Sigmoid colon (tissue), 7 donors: Measurements from ENCODE around the gene ELMO3. TPM values are rescaled to one million over a fixed set of nuclear protein-coding genes. Genes with fewer than 3 reads are reported as not detected.
A peak's percentile ranks its signal among the peaks of the same experiment; 100 is the strongest.

Experiments used
- DNase-seq: peaks from one replicate; pipeline ENCODE4 v3.0.0-alpha.2; 2019
- H3K27ac ChIP-seq, 4 donors: fragments of 200-600 bp; sonication (generic); one replicate each; pipeline ENCODE4 v1.5.1; 2016 to 2019; ENCODE audit warnings: mild to moderate bottlenecking in 1 of 4
- H3K27me3 ChIP-seq, 3 donors: fragments of 200-600 bp; sonication (generic); one replicate each; pipeline ENCODE4 v1.5.1; 2019; ENCODE audit warnings: mild to moderate bottlenecking in 1 of 3
- H3K36me3 ChIP-seq, 4 donors: fragments of 200-600 bp; sonication (generic); one replicate each; pipeline ENCODE4 v1.5.1; 2016 to 2019
- H3K4me1 ChIP-seq, 4 donors: fragments of 200-600 bp; sonication (generic); one replicate each; pipeline ENCODE4 v1.5.1; 2017 to 2019
- H3K4me3 ChIP-seq, 4 donors: fragments of 200-600 bp; sonication (generic); one replicate each; pipeline ENCODE4 v1.5.1; 2017 to 2019; ENCODE audit warnings: mild to moderate bottlenecking in 2 of 4, moderate library complexity in 1 of 4
- H3K9me3 ChIP-seq, 4 donors: fragments of 200-600 bp in 3 of 4; sonication (generic) in 3 of 4; one replicate each; pipeline versions ENCODE4 v1.5.1 to v1.6.1; 2013 to 2019
- EP300 ChIP-seq, 4 donors: sonication (generic); formaldehyde crosslinking; IDR thresholded peaks; one replicate each; pipeline ENCODE4 v1.6.1; 2017; ENCODE audit warnings: antibody characterized with exemption in 4 of 4
- POLR2A ChIP-seq, 2 donors: fragments of 450-650 bp; IDR thresholded peaks; one replicate each; pipeline ENCODE4 v1.6.1; 2016; ENCODE audit warnings: antibody characterized with exemption in 2 of 2, mild to moderate bottlenecking in 2 of 2, moderate library complexity in 2 of 2
- POLR2AphosphoS5 ChIP-seq, 4 donors: sonication (generic); formaldehyde crosslinking; IDR thresholded peaks; one replicate each; pipeline ENCODE4 v1.6.1; 2017; ENCODE audit warnings: antibody characterized with exemption in 4 of 4
- WGBS, 2 donors: extraction: QIAGEN DNeasy Blood & Tissue Kit; methylation state at CpG; one replicate each; pipeline ENCODE4 v1.1.7; 2013; 5-methylcytosine and 5-hydroxymethylcytosine counted together
- intact Hi-C: fragments of 100-400 bp; cut with DNase I; formaldehyde crosslinking; loops from one replicate; pipeline ENCODE4 v1.15.1; 2023
- polyA plus RNA-seq, 3 donors: library from polyadenylated mRNA; stranded (reverse); fragments of 200-250 nt; gene quantifications; one replicate each; pipeline ENCODE4 v1.2.3, GENCODE V29; 2013
- total RNA-seq, 4 donors: library from RNA; depleted of rRNA; stranded (reverse); fragments of >200 nt; gene quantifications; one replicate each; pipeline ENCODE4 v1.1.0, GENCODE V29; 2016
- TF ChIP-seq, protein P1 (sequence below), 4 experiments: fragments of 450-650 bp in 3 of 4; fragments of 200-600 bp in 1 of 4; IDR thresholded peaks; one replicate each; pipeline ENCODE4 v1.5.1; 2016 to 2019; ENCODE audit warnings: antibody characterized with exemption in 4 of 4, mild to moderate bottlenecking in 3 of 4, moderate library complexity in 2 of 4
- donor health status: healthy with polysubstance abuse.
- donor health status: Bipolar disorder and iron deficiency.
- donor health status: healthy.

ELMO3 gene
- total and polyA plus RNA-seq, 7 donors: 0.14 to 41.8 (median 1.7) TPM

DNA sequence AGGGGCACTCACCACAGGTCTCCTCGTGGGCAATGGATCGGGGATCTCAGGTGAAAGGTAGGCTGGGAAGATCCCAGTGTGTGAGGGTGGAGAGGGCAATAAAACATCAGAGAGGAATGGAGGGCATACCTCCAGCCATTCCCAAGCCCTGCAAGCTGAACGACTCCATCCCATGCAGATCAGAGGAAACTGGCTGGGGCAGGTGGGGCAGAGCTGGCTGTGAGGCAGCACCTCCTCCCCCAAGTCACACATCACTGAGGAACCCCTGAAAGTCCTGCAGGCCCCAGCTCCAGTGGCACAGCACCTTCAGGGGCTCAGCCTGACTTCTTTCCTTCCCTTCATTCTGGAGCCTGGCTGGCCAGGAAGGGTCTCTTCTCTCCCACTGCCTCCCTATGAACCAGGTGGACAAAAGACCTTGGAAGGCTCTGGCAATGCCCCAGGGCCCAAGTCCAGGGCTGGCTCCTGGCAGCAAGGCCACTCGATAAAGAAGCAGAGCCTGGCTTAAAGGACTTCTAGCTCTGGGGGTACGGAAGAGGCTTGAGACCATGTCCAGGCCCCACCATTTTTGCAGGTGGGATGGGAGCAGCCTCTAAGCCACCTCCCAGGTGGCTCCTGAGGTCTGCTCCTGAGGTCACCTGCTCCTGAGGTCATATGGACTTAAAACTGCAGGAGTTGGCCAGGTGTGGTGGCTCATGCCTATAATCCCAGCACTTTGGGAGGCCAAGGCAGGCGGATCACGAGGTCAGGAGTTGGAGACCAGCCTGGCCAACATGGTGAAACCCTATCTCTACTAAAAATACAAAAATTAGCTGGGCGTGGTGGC lies 14.5 kb downstream of the ELMO3 start:
- Histone ChIP-seq H3K36me3 (no peaks in the 10 kb centered on the region), H3K27me3 (no peaks in the 10 kb centered on the region), H3K4me1 (no peaks in the 10 kb centered on the region), H3K27ac (no peak overlapping the region), H3K4me3 (no peak overlapping the region), H3K9me3 (no peaks in the 10 kb centered on the region)
- 74 to 84% methylated on average over 8 of the region's 8 CpGs for WGBS, 2 donors
- DNase-seq: no peak
- intact Hi-C loops: no loop called here
- TF ChIP-seq POLR2AphosphoS5 (IDR thresholded peaks at IDR 0.05): no peak
- TF ChIP-seq, protein P1, sequence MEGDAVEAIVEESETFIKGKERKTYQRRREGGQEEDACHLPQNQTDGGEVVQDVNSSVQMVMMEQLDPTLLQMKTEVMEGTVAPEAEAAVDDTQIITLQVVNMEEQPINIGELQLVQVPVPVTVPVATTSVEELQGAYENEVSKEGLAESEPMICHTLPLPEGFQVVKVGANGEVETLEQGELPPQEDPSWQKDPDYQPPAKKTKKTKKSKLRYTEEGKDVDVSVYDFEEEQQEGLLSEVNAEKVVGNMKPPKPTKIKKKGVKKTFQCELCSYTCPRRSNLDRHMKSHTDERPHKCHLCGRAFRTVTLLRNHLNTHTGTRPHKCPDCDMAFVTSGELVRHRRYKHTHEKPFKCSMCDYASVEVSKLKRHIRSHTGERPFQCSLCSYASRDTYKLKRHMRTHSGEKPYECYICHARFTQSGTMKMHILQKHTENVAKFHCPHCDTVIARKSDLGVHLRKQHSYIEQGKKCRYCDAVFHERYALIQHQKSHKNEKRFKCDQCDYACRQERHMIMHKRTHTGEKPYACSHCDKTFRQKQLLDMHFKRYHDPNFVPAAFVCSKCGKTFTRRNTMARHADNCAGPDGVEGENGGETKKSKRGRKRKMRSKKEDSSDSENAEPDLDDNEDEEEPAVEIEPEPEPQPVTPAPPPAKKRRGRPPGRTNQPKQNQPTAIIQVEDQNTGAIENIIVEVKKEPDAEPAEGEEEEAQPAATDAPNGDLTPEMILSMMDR (IDR thresholded peaks at IDR 0.05): no peak
- TF ChIP-seq POLR2A (IDR thresholded peaks at IDR 0.05): no peak
- no peak for TF ChIP-seq EP300 (IDR thresholded peaks at IDR 0.05)

DNA sequence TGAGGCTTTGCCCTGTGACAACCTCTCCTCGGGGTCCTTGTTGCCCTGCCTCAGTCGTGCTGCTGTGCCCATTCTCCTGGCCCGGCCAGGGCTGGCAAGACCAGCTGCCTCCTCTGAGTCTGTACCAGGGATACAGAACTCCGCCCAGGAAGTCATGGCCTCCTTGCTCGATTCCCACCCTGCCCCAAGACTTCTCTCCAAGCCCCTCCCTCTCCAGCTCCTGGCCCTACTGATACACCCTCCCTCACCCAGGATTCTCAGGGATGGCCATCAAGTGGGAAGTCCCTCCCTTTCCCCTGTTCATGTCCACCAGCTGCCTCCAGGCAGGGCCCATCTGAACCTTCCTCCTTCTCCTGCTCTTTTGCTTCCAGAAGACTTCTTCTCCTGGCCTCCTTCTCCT lies 16.8 kb downstream of the ELMO3 start:
- H3K4me3 ChIP-seq: no peak overlapping the region
- WGBS, 2 donors: 68 to 74% methylated on average over 5 of the region's 5 CpGs
- no peaks in the 10 kb centered on the region for H3K9me3 ChIP-seq
- no peak for DNase-seq
- H3K27ac ChIP-seq: no peak overlapping the region
- no peaks in the 10 kb centered on the region for H3K4me1 ChIP-seq
- H3K36me3 ChIP-seq: no peaks in the 10 kb centered on the region
- intact Hi-C loops: no loop called here
- H3K27me3 ChIP-seq: no peaks in the 10 kb centered on the region
- TF ChIP-seq POLR2A (IDR thresholded peaks at IDR 0.05): no peak
- TF ChIP-seq POLR2AphosphoS5 (IDR thresholded peaks at IDR 0.05): no peak
- TF ChIP-seq, protein P1 (IDR thresholded peaks at IDR 0.05): no peak
- no peak for TF ChIP-seq EP300 (IDR thresholded peaks at IDR 0.05)

DNA sequence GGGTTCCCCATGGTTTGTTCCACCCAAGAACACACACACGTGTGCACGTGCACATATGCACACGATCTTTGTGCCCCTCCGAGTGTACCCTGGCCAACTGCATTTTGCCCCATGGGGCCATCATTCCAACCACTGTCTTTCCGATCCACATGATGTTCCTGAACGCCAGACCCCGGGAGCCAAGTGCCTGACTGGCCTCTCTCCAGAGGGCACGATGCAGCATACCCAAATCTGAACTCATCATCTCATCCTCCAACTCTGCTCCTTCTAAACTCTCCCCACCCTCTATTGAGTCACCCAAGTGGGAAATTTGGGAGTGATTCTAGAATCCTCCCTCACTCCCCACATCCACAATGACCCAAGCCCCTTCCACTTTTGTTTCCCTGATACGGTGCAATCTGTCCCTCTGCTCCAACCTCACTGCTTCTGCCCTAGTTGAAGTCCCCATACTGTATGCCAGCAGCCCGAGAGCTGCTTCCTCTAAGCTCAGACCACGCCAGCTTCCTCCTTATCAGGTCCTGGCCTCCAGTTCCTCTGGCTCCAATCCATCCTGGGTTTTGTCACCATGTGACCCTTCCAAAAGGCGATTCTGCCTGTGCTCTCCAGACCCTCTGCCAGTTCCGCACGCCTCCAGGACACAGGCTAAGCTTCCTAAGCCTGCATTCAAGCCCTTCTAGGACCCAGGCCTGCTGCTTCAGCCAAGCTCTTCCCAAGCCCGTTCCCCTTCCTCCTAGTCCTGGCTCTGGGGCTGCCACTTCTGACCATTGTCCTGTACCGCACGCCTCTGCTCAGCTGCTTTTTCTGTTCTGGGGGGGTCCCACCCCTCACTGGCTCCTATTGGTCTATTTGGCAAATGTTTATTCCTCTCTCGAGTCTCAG lies 17.9 kb downstream of the ELMO3 start:
- H3K9me3 ChIP-seq: no peaks in the 10 kb centered on the region
- DNase-seq: no peak
- peak overlapping the region in 1 of 4 donors; percentile 29 for H3K27ac ChIP-seq
- no peak for TF ChIP-seq EP300 (IDR thresholded peaks at IDR 0.05)
- TF ChIP-seq POLR2AphosphoS5 (IDR thresholded peaks at IDR 0.05): no peak
- TF ChIP-seq POLR2A (IDR thresholded peaks at IDR 0.05): no peak
- TF ChIP-seq, protein P1 (IDR thresholded peaks at IDR 0.05): no peak
- no peaks in the 10 kb centered on the region for H3K4me1 ChIP-seq
- intact Hi-C loops: no loop called here
- H3K36me3 ChIP-seq: no peaks in the 10 kb centered on the region
- WGBS, 2 donors: 73 to 84% methylated on average over 18 of the region's 18 CpGs
- H3K27me3 ChIP-seq: no peaks in the 10 kb centered on the region
- no peak overlapping the region for H3K4me3 ChIP-seq

DNA sequence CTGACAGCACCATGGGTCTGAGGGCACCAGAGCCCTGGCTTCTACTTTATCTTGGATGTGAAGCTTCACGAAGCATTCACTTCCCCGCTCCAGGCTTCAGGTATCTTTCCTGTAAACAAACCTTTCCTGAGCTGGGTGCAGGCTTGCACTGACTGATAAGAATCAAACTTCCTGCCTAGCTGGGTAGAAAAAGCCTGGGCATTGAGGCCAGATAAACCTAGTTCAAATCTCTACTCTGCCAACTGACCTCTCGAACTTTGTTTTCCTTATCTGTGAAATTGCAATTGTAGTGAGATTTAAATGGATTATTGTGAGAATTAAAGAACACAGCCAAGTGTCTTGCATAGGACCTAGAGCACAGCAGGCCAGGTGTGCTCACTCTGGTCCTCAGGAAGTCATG lies 25.1 kb downstream of the ELMO3 start:
- Histone ChIP-seq H3K4me3 (no peak overlapping the region), H3K36me3 (peaks cover 0 to 11% (median 6%) of the 10 kb centered on the region in 4 donors), H3K27me3 (no peaks in the 10 kb centered on the region), H3K27ac (no peak overlapping the region), H3K4me1 (peaks cover 0 to 26% (median 21%) of the 10 kb centered on the region in 4 donors), H3K9me3 (no peaks in the 10 kb centered on the region)
- intact Hi-C loops: no loop called here
- 12 to 31% methylated on average over 3 of the region's 3 CpGs for WGBS, 2 donors
- no peak for TF ChIP-seq EP300 (IDR thresholded peaks at IDR 0.05)
- TF ChIP-seq POLR2AphosphoS5 (IDR thresholded peaks at IDR 0.05): no peak
- TF ChIP-seq, protein P1 (IDR thresholded peaks at IDR 0.05): no peak
- TF ChIP-seq POLR2A (IDR thresholded peaks at IDR 0.05): no peak
- DNase-seq: no peak
